Heart left ventricle (tissue), 16 donors: ENCODE data around the gene ESPL1. TPM values are rescaled to one million over a fixed set of nuclear protein-coding genes. Genes with fewer than 3 reads are reported as not detected.

Experiments used
- ATAC-seq, 4 donors: fragments of 200-7000 bp; cut with Tn5 transposase; one replicate each; pipeline ENCODE4 v1.9.1; 2020 to 2022; ENCODE audit warnings: moderate library complexity in 4 of 4, mild to moderate bottlenecking in 3 of 4, moderate number of reproducible peaks in 1 of 4
- DNase-seq, 5 donors: peaks; one replicate each; pipeline ENCODE4 v3.0.0-alpha.2; 2020
- H3K27ac ChIP-seq, 12 donors: fragments of 200-600 bp; sonication (generic) in 4 of 12; one replicate each; pipeline versions ENCODE4 v1.5.0 to v1.8.0; 2016 to 2022; ENCODE audit warnings: mild to moderate bottlenecking in 2 of 12
- H3K27me3 ChIP-seq, 9 donors: fragments of 200-600 bp; sonication (generic) in 2 of 9; one replicate each; pipeline versions ENCODE4 v1.5.1 to v1.8.0; 2016 to 2022; ENCODE audit warnings: mild to moderate bottlenecking in 3 of 9
- H3K36me3 ChIP-seq, 9 donors: fragments of 200-600 bp; sonication (generic) in 2 of 9; one replicate each; pipeline versions ENCODE4 v1.5.0 to v1.8.0; 2018 to 2022; ENCODE audit warnings: mild to moderate bottlenecking in 2 of 9
- H3K4me1 ChIP-seq, 12 donors: fragments of 200-600 bp; sonication (generic) in 4 of 12; one replicate each; pipeline versions ENCODE4 v1.5.0 to v1.8.0; 2016 to 2022; ENCODE audit warnings: mild to moderate bottlenecking in 3 of 12
- H3K4me3 ChIP-seq, 12 donors: fragments of 200-600 bp; sonication (generic) in 4 of 12; one replicate each; pipeline versions ENCODE4 v1.5.0 to v1.8.0; 2017 to 2022; ENCODE audit warnings: mild to moderate bottlenecking in 9 of 12, moderate library complexity in 4 of 12
- H3K9me3 ChIP-seq, 12 donors: fragments of 200-600 bp; sonication (generic) in 4 of 12; one replicate each; pipeline versions ENCODE4 v1.5.0 to v1.8.0; 2016 to 2022; ENCODE audit warnings: mild to moderate bottlenecking in 1 of 12
- CTCF ChIP-seq, 12 donors: fragments of 200-600 bp; sonication (generic) in 4 of 12; IDR thresholded peaks; one replicate each; pipeline versions ENCODE4 v1.5.0 to v1.8.0; 2018 to 2022; ENCODE audit warnings: antibody characterized with exemption in 12 of 12, mild to moderate bottlenecking in 5 of 12
- POLR2A ChIP-seq, 2 donors: fragments of 450-650 bp; IDR thresholded peaks; one replicate each; pipeline ENCODE4 v1.6.1; 2017; ENCODE audit warnings: antibody characterized with exemption in 2 of 2, mild to moderate bottlenecking in 2 of 2, moderate library complexity in 2 of 2
- WGBS, 4 donors: extraction: QIAGEN DNeasy Blood & Tissue Kit in 2 of 4; methylation state at CpG; one replicate each; pipeline versions ENCODE4 v1.1.5 to v1.1.7; 2013 to 2018; 5-methylcytosine and 5-hydroxymethylcytosine counted together
- intact Hi-C, 10 donors: fragments of 100-400 bp; cut with DNase I; formaldehyde crosslinking; loops; one replicate each; pipeline versions ENCODE4 v1.11.1 to v1.14.2; 2022
- polyA plus RNA-seq, 2 donors: library from polyadenylated mRNA; stranded (reverse); fragments of 200-250 nt; gene quantifications; one replicate each; pipeline ENCODE4 v1.2.3, GENCODE V29; 2013
- total RNA-seq, 9 donors: library from RNA; depleted of rRNA in 2 of 9; stranded (reverse); fragments of >200 nt in 2 of 9; fragmentation: NEBNext Ultra II Directional in 3 of 9; extraction: Animal tissue kit (Norgen Biotek cat#: 25700) in 3 of 9; gene quantifications; one replicate each; pipeline versions ENCODE4 v1.1.0 to v1.2.4, GENCODE V29; 2016 to 2023
- donor health status: ischemic (EF 13 %, LVEDD 7.1; RV severe dilation, severe dysfunction).
- donor health status: healthy with polysubstance abuse.
- donor health status: DM: no; HTN: yes; CAD: no.
- donor health status: DM: no; HTN: no; CAD: no.
- donor health status: ischemic (EF 25% LVEDD 6.9; RV normal size, moderate dysfunction).
- donor health status: ischemic (EF 25% LVEDD 5.7; RV mildly dilated, moderate dysfunction).
- donor health status: healthy.
- donor health status: DM: yes; HTN: yes; CAD: no.
- donor health status: ischemic (EF 35%, LVEDD 5.7; RV mildly dilated, moderate dysfunction).
- donor health status: nonischemic (EF 11% LVEDD 7.7; RV severe dilation, severe dysfunction).
- donor health status: DM: yes; HTN: yes; CAD: no.
- donor health status: PGD.
- donor health status: ischemic (EF 29% LVEDD 5.4; RV normal size, mild dysfunction).
- donor health status: nonischemic (EF 23%, LVEDD 6.1; RV moderate dilation, normal function).

The ESPL1 gene
- total and polyA plus RNA-seq, 11 donors = 0.06 to 6.1 (median 0.38) TPM

GRCh38 chr12:53235742-53236442, 32.2 kb upstream of the ESPL1 start:
- no peak for TF ChIP-seq CTCF (IDR thresholded peaks at IDR 0.05)
- TF ChIP-seq POLR2A (IDR thresholded peaks at IDR 0.05) = no peak
- no peak for DNase-seq
- peaks cover 0 to 35% (median 24%) of the 10 kb centered on the region in 12 donors for H3K4me1 ChIP-seq
- no peak overlapping the region for H3K27ac ChIP-seq
- WGBS, 4 donors = 81 to 87% (median 85%) methylated on average over 9 of the region's 9 CpGs
- no peak overlapping the region for H3K4me3 ChIP-seq
- H3K27me3 ChIP-seq = no peaks in the 10 kb centered on the region
- H3K36me3 ChIP-seq = no peaks in the 10 kb centered on the region
- no peak for ATAC-seq
- intact Hi-C loops = no loop called here
- no peaks in the 10 kb centered on the region for H3K9me3 ChIP-seq

GRCh38 chr12:53236443-53237111, 31.5 kb upstream of the ESPL1 start:
- Histone ChIP-seq H3K27me3 (no peaks in the 10 kb centered on the region), H3K4me1 (peaks cover 0 to 28% (median 22%) of the 10 kb centered on the region in 12 donors), H3K4me3 (no peak overlapping the region), H3K36me3 (no peaks in the 10 kb centered on the region), H3K9me3 (no peaks in the 10 kb centered on the region), H3K27ac (no peak overlapping the region)
- TF ChIP-seq CTCF (IDR thresholded peaks at IDR 0.05) (no peak), POLR2A (IDR thresholded peaks at IDR 0.05) (no peak)
- no peak for DNase-seq
- WGBS, 4 donors = 83 to 94% (median 88%) methylated on average over 1 of the region's 1 CpG
- ATAC-seq = no peak
- intact Hi-C loops = no loop called here

GRCh38 chr12:53239643-53240258, 28.3 kb upstream of the ESPL1 start:
- no peak for DNase-seq
- 91 to 95% (median 94%) methylated on average over 10 of the region's 10 CpGs for WGBS, 4 donors
- no peak for ATAC-seq

More at GRCh38 chr12:53239643-53240258, 28.3 kb upstream of the ESPL1 start:
- Histone ChIP-seq H3K4me1 (no peaks in the 10 kb centered on the region), H3K27ac (no peak overlapping the region), H3K9me3 (no peaks in the 10 kb centered on the region), H3K4me3 (no peak overlapping the region), H3K27me3 (no peaks in the 10 kb centered on the region), H3K36me3 (no peaks in the 10 kb centered on the region)
- intact Hi-C loops = no loop called here
- TF ChIP-seq CTCF (IDR thresholded peaks at IDR 0.05) = no peak
- no peak for TF ChIP-seq POLR2A (IDR thresholded peaks at IDR 0.05)
